NCI-H2107 (cell line): ENCODE results near the gene CCDC71.

ENCODE experiments used
- DNase-seq: peaks from one replicate; lab custom pipeline; 2025; lab: John Stamatoyannopoulos, UW

CCDC71 gene

DNA sequence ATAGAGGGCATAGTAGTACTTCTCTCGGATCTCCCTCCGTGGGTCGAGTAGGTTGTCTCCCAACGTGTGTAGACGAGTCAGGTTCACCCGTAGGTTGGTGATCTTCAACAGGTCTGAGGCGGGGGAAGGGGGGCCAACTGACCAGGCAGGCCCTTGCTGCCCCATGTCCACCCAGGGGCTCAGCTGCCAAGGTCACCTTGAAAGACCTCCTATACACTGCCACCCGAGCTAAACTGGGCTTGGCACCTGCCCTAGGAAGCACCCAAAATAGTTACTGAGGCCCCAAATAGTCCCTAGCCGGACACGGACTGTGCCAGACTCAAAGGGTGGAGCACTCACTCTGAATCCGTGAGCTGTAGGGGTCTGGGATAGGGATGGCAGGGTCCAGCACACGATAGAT lies 35.1 kb downstream of the CCDC71 start:
- DNase-seq: no peak

DNA sequence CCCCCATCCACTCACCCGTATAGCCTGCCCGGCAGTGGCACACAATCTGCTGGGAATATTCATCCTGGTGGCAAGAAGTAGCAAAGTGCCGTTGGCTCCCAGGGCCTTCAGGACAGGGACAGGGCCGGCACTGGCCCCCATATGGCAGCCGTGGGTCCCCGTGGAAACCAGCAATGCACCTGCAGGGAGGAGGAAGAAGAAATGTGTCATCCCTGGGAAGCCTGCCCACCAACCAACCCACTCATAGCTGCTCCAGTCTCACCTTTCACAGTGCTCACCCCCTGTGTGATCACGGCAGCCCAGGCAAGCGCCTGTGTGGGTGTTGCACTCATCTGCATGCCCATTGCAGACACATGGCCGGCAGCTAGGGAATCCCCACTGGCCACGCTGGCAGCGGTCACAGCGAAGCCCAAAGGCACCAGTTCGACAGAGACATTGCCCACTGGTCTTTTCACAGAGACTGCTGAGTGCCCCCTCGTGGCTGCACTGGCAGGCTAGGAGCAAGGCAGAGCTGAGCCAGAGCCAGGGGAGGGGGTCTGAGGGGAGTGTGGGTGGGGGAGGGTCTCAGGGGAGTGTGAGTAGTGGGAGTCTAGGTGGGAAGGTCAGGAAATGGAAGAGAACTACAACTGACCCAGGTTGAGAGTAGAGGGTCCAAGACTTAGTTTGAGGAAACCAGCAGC lies 41.0 kb downstream of the CCDC71 start:
- no peak for DNase-seq

DNA sequence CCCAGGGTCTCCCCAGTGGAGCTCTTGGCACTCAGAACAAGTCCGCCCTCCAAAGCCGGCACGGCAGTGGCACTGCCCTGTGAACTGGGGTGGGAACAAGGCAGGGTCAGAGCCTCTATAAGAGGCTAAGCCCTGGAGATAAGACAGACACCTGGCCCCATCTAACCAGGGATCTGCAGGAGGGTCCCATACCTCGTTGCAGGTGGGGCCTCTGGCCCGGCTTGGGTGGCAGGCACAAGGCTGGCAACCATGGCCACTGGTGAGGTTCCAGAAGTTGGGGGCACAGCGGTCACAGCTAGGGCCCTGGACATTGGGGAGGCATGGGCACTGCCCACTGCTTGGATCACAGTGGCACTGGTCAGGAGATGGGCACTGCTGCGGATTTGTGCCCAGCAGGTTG lies 41.9 kb downstream of the CCDC71 start:
- DNase-seq: no peak

DNA sequence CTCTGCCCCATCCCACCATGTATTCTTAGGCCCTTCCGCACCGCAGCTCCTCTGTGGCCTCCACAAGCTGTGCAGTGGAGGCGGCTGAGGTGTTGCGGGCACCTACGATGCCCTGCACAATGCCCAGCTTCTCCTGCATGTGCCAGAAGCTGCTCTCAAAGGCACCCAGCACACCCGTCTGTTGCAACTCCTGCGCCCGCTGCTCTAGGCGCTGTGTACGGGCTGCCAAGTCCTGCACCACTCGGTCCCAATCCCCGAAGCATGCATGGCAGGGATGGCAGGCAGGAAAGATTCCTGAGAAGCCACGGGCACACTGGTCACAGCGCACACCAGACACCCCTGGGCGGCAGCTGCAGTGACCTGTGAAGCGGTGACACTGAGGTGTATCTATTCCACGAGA lies 42.4 kb downstream of the CCDC71 start:
- DNase-seq: no peak

DNA sequence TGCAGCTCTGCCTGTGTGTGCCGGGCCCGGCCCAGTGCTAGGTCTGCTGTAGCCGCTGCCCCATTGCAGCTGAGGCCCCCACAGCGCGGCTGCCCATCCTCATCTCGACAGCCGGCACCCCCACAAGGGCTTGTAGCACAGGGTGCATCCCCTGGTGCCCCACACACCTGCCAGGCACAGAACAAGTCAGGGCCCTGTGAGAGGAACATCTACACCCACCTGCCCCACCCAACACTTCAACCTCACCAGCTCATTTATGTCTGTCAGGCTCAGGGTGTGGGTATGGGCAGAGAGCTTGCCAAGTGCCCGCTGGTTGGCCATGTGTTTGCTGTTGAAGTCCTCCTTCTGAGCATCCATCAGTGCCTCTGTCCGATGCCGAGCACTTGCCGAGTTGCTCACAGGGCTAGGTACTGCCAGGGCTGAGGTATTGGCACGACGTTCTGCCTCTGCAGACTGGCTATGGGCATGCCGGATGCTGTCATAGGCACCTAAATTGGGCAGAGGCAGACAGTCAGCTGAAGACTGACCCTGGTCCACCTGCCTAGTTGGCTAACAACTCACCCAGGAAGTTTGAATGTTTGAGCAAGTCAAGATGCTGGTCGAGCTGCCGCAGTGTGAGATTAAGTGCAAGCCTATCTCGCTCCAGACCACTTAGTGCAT lies 43.1 kb downstream of the CCDC71 start:
- DNase-seq: no peak

DNA sequence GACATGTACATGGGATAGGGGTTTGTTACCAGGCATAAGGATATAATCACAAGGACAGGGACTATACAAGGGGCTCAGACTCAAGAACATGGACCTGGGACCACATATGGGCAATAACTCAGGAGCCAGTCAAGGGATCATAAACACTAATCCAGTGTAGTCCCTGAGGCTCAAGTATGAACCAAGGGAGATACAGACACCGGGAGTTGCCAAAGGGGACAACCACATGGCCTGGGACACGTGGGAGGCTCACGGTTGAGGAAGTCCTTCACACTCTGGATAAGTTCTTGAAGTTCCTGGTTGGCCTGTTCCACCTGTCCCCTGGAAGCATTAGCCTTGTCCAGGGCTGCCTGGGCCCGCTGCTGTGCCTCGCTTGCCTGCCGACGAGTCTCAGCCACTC lies 43.7 kb downstream of the CCDC71 start:
- DNase-seq: no peak

DNA sequence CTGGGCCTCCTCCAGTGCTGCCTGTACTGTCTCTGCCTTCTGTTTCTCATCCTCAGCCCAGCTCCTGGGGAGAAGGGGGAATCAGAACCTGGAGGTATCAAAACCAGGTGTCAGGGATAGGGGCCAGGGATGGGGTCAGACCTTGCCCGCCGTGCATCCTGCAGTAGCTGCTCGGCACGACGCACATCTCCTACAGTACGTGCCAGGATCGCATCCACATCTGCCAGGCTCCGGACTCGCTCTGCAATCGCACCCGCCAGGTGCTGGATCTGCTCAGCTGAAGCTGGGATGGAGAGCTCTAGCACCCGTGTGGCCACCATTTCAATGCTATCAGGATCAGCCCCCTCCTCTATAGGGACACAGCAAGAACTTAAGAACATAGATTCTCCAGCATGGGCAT lies 44.1 kb downstream of the CCDC71 start:
- DNase-seq: no peak

DNA sequence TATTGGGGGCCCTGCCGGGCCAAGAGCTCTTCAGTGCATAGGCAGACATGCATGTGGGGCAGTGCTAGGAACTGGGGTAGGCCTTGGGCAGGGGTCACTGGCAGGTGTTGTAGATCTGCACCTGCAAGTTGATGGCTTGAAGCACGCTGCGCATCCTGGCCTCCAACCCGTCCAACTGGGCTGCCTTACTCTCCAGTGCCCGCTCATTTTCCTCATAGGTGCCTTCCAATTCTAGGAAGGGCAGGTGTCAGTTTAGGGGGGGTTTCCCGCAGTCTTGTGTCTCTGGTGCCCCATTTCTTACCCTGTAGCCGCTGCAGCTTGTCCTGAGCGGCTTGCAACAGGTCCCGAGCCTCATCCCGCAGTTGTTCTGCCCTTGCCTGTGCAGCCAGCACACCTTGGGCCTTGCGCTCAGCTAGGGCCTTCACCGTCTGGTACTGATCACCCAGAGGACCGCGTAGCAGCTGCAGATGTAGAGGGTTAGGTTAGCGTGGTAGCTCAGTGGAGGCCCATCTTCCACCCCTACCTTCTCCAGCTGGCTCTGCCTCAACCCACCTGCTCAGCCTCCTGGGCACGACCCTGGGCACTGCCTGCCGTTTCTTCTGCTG lies 44.9 kb downstream of the CCDC71 start:
- DNase-seq: no peak

DNA sequence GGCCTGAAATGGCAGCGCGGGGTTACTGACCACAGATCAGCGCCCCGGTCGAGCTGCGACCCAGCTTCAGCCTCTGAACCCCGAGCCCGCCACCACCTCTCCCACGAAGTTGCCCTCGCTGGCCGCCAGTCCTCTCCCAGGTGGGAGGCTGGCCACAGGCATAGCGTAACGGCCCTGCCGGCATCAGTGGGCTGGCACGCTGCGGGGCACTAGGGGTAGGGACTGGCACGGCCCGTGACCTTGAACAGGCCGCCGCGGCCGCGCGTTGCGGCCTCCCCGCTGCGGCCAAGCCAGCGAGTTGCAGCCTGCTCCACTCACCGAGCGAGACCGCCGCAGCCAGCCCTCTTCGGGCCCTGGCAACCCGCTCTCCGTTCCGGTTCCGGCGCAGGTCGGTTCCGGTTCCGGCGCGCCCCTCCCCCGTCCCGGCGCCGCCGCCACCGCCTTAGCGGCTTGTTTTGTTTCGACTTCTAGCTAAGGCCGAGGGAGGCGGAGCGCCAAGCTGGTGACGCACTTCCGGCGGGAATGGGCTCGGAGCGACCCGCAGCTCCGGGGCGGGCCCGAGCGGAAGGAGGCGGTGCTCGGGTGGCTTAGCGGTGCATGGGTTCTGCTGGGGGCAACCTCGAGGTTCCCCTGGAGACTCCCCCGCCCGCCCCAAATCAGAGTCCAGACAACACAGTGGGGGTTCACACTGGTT lies 45.5 kb downstream of the CCDC71 start, which contains the start of gene USP19:
Gene USP19 (minus strand): TSS at position 386 of the 694 bp plus-strand sequence. CDS start 1,678 bp downstream, outside the sequence.
- DNase-seq: peak; percentile 55

DNA sequence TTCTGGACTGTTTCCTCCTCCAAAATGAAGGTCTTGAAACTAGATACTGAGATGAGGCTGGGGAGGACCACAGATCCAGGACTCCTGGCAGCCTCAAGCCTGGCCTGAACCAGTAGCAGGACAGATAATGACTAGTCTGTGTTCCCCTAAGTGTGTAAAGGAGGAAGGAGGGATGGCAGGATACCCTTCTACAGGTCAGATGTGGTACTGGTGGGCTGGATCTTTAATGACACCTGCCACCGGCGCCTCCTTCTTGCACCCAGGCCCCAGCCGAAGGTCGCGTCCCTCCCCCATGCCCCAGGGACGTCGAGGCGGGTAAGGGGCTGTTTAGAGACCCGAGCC lies 46.1 kb downstream of the CCDC71 start:
- DNase-seq: no peak

DNA sequence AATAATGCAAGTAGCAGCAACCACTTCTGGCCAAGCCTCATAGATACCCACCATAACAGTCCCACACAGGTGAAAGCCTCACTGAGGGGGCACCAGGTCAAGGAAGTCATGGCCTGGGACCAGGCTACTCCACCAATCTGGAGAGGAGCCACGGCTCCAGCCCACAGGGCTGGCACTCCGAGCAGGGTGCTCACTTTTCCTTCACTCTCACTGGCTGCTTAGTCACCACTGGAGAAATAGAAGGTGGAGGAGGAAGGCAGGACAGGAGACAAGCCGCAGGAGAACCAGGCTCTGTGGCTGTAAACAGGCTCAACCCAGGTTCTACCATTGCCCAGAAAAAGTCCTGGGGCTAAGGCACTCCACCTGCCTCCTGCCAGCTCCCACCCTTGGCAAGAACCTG lies 46.7 kb downstream of the CCDC71 start:
- no peak for DNase-seq

DNA sequence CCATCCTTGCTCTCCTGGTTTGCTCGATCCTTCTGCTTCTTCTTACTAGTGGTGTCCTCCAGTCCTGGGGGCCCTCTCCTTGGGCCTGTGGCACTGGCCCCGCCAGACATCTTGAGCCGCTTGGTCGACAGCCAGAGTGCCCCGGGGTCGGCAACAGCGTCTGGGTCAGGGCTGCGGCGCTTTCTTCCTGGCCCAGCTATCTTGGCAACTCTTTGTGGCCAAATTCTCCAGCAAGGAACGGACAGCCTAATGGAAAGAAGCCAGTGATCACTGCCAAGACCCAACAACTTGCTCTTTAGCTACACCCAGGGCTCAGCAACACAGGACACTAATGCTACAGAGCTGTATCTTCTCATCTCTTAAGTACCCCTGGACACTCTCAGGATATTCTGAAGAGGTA lies 47.1 kb downstream of the CCDC71 start:
- DNase-seq: no peak
